ENCODE results near the gene RFC5. TPM values are rescaled to one million over a fixed set of nuclear protein-coding genes. Genes with fewer than 3 reads are reported as not detected.

RFC5 gene
- polyA plus RNA-seq, 1 experiment: 11.5 TPM

DNA sequence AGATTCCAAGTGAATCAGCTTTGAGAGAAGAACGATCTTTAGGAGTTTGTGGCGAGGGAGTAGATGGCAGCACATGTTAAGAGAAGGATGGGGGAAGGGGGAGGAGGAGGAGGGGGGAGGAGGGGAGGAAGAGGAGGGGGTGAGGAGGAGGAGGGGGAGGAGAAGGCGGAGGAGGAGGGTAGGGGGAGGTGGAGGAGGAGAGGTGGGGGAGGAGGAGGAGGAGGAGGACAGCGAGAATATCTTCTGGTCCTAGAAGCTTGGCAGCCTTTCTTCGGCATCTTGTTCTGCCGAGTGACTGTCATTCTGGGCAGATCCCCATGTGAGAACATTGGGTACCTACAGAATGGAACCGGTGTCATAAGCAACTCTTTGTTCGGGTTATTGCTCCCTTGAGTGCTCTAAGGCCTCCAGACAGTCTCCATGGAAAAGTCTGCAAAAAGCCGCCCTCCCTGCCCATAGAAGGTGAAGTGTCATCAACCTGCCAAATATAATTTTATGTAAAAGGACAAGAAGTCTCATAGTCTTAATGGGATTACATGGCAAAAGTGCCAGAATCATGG is 6.9 kb downstream of the RFC5 start:
- Histone ChIP-seq H3K4me3 (ENCODE audit: low read depth, low read length) (no peak overlapping the region), H3K36me3 (ENCODE audit: control insufficient read depth, insufficient read depth, low read length) (peaks cover 3% of the 10 kb centered on the region), H3K27me3 (ENCODE audit: control insufficient read depth, insufficient read depth, low read length) (no peaks in the 10 kb centered on the region)
- no peak for DNase-seq (ENCODE audit: low read depth)
- TF ChIP-seq, protein P1, sequence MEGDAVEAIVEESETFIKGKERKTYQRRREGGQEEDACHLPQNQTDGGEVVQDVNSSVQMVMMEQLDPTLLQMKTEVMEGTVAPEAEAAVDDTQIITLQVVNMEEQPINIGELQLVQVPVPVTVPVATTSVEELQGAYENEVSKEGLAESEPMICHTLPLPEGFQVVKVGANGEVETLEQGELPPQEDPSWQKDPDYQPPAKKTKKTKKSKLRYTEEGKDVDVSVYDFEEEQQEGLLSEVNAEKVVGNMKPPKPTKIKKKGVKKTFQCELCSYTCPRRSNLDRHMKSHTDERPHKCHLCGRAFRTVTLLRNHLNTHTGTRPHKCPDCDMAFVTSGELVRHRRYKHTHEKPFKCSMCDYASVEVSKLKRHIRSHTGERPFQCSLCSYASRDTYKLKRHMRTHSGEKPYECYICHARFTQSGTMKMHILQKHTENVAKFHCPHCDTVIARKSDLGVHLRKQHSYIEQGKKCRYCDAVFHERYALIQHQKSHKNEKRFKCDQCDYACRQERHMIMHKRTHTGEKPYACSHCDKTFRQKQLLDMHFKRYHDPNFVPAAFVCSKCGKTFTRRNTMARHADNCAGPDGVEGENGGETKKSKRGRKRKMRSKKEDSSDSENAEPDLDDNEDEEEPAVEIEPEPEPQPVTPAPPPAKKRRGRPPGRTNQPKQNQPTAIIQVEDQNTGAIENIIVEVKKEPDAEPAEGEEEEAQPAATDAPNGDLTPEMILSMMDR (IDR thresholded peaks at IDR 0.05; ENCODE audit: insufficient read depth, low read depth, low read length): no peak
- CTCF ChIA-PET: no interaction called here
- POLR2A ChIA-PET: no interaction called here

DNA sequence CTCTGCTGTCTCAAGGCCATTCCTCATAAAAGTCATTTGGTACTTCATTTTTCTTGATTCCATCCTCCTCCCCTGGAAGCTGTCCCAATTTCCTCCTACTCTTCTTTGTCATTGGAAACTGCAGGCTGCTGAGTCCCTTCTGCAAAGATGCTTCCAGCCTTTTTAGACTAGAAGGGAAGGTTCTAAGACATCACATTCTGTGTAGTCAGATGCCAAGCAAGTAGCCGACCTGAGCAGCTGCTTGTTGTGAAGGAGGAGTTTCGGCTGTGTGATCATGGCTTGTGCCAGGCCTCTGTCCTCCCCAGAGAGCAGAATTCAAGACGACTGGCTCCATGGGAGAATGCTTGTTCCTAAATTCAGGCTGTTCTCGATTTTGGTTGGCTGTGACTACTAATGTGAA is 8.7 kb downstream of the RFC5 start:
- H3K4me3 ChIP-seq (ENCODE audit: low read depth, low read length): no peak overlapping the region
- TF ChIP-seq, protein P1 (IDR thresholded peaks at IDR 0.05; ENCODE audit: insufficient read depth, low read depth, low read length): no peak
- no peak for DNase-seq (ENCODE audit: low read depth)
- H3K27me3 ChIP-seq (ENCODE audit: control insufficient read depth, insufficient read depth, low read length): no peaks in the 10 kb centered on the region
- H3K36me3 ChIP-seq (ENCODE audit: control insufficient read depth, insufficient read depth, low read length): peaks cover 6% of the 10 kb centered on the region
- ChIA-PET CTCF (no interaction called here), POLR2A (no interaction called here)

DNA sequence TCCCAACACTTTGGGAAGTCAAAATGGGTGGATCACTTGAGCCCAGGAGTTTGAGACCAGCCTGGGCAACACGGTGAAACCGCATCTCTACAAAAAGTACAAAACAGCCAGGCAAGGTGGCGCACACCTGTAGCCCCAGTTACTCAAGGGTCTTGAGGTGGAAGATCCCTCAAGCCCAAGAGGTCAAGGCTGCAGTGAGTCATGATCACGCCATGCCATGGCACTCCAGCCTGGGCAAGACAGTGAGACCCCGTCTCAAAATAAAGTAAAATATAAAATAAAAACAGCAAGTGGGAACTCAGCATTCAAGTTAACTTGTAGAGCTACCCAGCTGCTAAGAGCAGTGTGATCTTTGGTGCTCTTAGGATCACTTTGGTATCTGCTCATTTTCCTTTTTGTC is 12.7 kb downstream of the RFC5 start:
- CTCF ChIA-PET: interaction anchor here (0.9 kb wide), 1 partner anchor 24 kb away, joined by 4 read pairs; no protein-coding TSS in a partner anchor
- peaks cover 16% of the 10 kb centered on the region for H3K36me3 ChIP-seq (ENCODE audit: control insufficient read depth, insufficient read depth, low read length)

DNA sequence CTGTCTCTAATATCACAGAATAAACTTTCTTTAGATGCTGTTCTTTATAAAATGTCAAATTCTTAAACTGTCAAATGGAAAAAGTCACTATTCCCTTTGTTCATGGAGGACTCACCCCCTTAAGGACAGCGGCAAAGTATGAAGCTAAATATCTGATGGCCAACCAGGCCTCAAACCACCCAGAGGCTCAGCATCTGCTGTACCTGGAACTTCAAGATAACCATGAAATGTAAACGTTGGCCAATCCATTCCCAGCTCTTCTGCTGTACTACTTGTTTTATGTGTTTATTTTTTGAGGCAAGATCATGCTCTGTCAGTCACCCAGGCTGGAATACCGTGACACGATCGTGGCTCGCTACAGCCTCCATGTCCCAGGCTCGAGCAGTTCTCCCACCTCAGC is 15.7 kb downstream of the RFC5 start:
- ChIA-PET CTCF (interaction anchor here (1.6 to 3.6 kb wide), 3 partner anchors 16 to 158 kb away, joined by 4 to 27 read pairs (median 4); partner anchors contain the start of gene RFC5), POLR2A (no interaction called here)
- no peak for DNase-seq (ENCODE audit: low read depth)
- H3K4me3 ChIP-seq (ENCODE audit: low read depth, low read length): no peak overlapping the region
- H3K27me3 ChIP-seq (ENCODE audit: control insufficient read depth, insufficient read depth, low read length): no peaks in the 10 kb centered on the region
- H3K36me3 ChIP-seq (ENCODE audit: control insufficient read depth, insufficient read depth, low read length): peaks cover 31% of the 10 kb centered on the region
- TF ChIP-seq, protein P1 (IDR thresholded peaks at IDR 0.05; ENCODE audit: insufficient read depth, low read depth, low read length): no peak

More for the DNA sequence above, 12.7 kb downstream of the RFC5 start:
- POLR2A ChIA-PET: no interaction called here
- H3K27me3 ChIP-seq (ENCODE audit: control insufficient read depth, insufficient read depth, low read length): no peaks in the 10 kb centered on the region
- TF ChIP-seq, protein P1 (IDR thresholded peaks at IDR 0.05; ENCODE audit: insufficient read depth, low read depth, low read length): no peak
- no peak overlapping the region for H3K4me3 ChIP-seq (ENCODE audit: low read depth, low read length)
- DNase-seq (ENCODE audit: low read depth): no peak

DNA sequence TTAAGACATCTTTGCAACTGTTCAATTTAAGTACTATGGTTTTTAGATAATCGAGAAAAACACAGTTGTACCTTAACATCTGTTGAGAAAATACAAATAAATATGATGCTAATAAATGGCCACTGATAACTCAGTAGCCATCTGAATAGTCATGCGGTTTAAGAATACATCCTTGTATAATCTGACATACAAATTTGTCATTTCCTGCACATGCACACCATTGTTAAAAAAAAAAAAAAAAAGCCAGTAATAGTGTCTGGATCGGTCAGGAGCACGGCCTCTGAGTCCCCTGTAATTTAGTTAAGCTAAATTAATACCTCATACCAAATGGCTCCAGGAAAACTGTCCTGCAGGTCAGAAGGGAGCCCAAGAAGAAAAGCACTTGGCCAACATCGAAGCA is 16.8 kb downstream of the RFC5 start:
- DNase-seq (ENCODE audit: low read depth): no peak
- POLR2A ChIA-PET: interaction anchor here (0.6 kb wide), 1 partner anchor 107 kb away, joined by 7 read pairs; no protein-coding TSS in a partner anchor
- Histone ChIP-seq H3K4me3 (ENCODE audit: low read depth, low read length) (no peak overlapping the region), H3K36me3 (ENCODE audit: control insufficient read depth, insufficient read depth, low read length) (peaks cover 35% of the 10 kb centered on the region), H3K27me3 (ENCODE audit: control insufficient read depth, insufficient read depth, low read length) (no peaks in the 10 kb centered on the region)
- TF ChIP-seq, protein P1 (IDR thresholded peaks at IDR 0.05; ENCODE audit: insufficient read depth, low read depth, low read length): no peak
- CTCF ChIA-PET: interaction anchor here (1.6 to 3.6 kb wide), 2 partner anchors 17 to 159 kb away, joined by 4 to 27 read pairs; partner anchors contain the start of gene RFC5

Data from BJ (cell line).